ENCODE results near the gene NT5C1A. TPM values are rescaled to one million over a fixed set of nuclear protein-coding genes. Genes with fewer than 3 reads are reported as not detected.

Gene NT5C1A
- total and polyA plus RNA-seq, 2 donors (not counting 1 experiment from before 2014, with no cell fraction given) = not detected

DNA sequence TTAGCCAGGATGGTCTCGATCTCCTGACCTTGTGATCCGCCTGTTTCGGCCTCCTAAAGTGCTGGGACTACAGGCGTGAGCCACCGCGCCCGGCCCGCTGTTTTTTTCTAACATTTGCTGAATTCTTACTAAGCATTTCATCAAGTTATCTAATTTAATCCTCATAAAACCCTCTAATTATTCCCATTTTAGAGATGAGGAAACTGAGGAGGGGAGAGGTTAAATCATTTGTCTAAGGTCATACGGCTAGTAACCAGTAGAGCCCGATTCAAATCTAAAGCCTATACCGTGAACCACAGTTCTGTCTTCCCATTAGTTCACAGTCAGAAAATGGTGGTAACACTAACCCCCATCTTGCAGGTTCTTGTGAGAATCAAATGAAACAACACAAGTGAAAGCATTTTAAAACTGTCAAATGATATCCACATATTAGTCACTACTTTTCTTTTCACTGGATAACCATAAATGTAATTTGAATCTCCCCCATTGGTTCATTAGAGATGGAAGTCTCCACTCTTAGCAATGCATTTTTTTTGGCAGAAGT, 43.0 kb downstream of the NT5C1A start:
- DNase-seq (no peak), ATAC-seq (ENCODE audit: low read depth) (no peak)
- Histone ChIP-seq H2AFZ (ENCODE audit: insufficient read depth, low read depth, low read length, poor library complexity, severe bottlenecking) (no peak overlapping the region), H3K4me3 (ENCODE audit: control extremely low read depth in 1 of 5, extremely low read depth in 1 of 5, insufficient read depth in 1 of 5, low read depth in 2 of 5, low read length in 4 of 5) (no peak overlapping the region), H3K9ac (ENCODE audit: low read length) (no peak overlapping the region), H3K4me2 (replicated peaks; ENCODE audit: low read depth, low read length, poor library complexity, severe bottlenecking) (no peak overlapping the region), H3K79me2 (ENCODE audit: control insufficient read depth, insufficient read depth, low read length) (no peaks in the 10 kb centered on the region), H3K36me3 (replicated peaks in 1 of 2; ENCODE audit: control extremely low read depth in 1 of 2, control insufficient read depth in 1 of 2, extremely low read depth in 1 of 2, insufficient read depth in 2 of 2, low read length in 1 of 2) (no peaks in the 10 kb centered on the region), H3K27me3 (replicated peaks in 1 of 4; ENCODE audit: control extremely low read depth in 1 of 4, control insufficient read depth in 3 of 4, insufficient read depth in 4 of 4, low read length in 3 of 4) (peaks cover 0 to 8% (median 0%) of the 10 kb centered on the region in 4 experiments), H4K20me1 (ENCODE audit: control insufficient read depth, insufficient read depth, low read length, poor library complexity, severe bottlenecking) (no peaks in the 10 kb centered on the region), H3K27ac (ENCODE audit: low read length in 2 of 2) (no peak overlapping the region), H3K4me1 (ENCODE audit: control insufficient read depth in 2 of 2, insufficient read depth in 2 of 2, low read length in 2 of 2) (no peaks in the 10 kb centered on the region), H3K9me3 (ENCODE audit: control extremely low read depth in 1 of 3, control insufficient read depth in 2 of 3, insufficient read depth in 1 of 3, low read length in 2 of 3) (no peaks in the 10 kb centered on the region)
- Mint-ChIP-seq H3K4me1 (no peaks in the 10 kb centered on the region), H3K27ac (no peak overlapping the region), H3K9me3 (ENCODE audit: insufficient read depth) (no peaks in the 10 kb centered on the region), H3K27me3 (peaks cover 23% of the 10 kb centered on the region), H3K4me3 (no peak overlapping the region)
- intact Hi-C loops (cut with micrococcal nuclease) = no loop called here
- TF ChIP-seq, protein P1, sequence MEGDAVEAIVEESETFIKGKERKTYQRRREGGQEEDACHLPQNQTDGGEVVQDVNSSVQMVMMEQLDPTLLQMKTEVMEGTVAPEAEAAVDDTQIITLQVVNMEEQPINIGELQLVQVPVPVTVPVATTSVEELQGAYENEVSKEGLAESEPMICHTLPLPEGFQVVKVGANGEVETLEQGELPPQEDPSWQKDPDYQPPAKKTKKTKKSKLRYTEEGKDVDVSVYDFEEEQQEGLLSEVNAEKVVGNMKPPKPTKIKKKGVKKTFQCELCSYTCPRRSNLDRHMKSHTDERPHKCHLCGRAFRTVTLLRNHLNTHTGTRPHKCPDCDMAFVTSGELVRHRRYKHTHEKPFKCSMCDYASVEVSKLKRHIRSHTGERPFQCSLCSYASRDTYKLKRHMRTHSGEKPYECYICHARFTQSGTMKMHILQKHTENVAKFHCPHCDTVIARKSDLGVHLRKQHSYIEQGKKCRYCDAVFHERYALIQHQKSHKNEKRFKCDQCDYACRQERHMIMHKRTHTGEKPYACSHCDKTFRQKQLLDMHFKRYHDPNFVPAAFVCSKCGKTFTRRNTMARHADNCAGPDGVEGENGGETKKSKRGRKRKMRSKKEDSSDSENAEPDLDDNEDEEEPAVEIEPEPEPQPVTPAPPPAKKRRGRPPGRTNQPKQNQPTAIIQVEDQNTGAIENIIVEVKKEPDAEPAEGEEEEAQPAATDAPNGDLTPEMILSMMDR (IDR thresholded peaks at IDR 0.05) = no peak
- TF ChIP-seq EZH2 (IDR thresholded peaks at IDR 0.05; ENCODE audit: borderline replicate concordance, insufficient read depth, low read depth, low read length, poor library complexity, severe bottlenecking) = no peak
- ChIA-PET POLR2A (no interaction called here), CTCF (interaction anchor here (1.0 kb wide), 1 partner anchor 18 kb away, joined by 4 read pairs; no protein-coding TSS in a partner anchor)
- 67% methylated on average over 3 of the region's 11 CpGs for WGBS (ENCODE audit: insufficient coverage)

DNA sequence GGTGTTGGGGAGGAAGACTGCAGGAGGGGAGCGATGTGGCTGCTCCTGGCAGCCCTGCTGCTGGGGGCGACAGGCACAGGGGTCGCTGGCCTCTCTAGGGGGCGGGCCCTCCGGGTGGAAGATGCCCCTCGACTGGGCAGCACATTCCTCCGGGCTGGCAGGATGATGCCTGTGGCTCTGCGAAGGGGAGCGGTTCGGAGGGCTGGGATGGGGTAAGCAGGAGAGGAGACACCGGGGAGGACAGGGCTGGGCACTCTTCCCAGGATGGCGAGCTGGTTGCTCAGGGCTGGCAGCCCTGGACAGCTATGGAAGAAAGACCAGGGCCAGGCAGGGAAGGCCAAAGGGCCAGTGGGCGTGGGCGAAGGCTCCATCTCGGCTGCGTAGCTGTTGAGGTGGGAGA, 45.3 kb downstream of the NT5C1A start:
- CTCF ChIA-PET = interaction anchor here (0.7 kb wide), 1 partner anchor 9 kb away, joined by 3 read pairs; no protein-coding TSS in a partner anchor

More for the DNA sequence above, 45.3 kb downstream of the NT5C1A start:
- Mint-ChIP-seq H3K4me3 (no peak overlapping the region), H3K27me3 (peaks cover 27% of the 10 kb centered on the region), H3K9me3 (ENCODE audit: insufficient read depth) (no peaks in the 10 kb centered on the region), H3K27ac (no peak overlapping the region), H3K4me1 (no peaks in the 10 kb centered on the region)
- Histone ChIP-seq H2AFZ (ENCODE audit: insufficient read depth, low read depth, low read length, poor library complexity, severe bottlenecking) (no peak overlapping the region), H3K27me3 (replicated peaks in 1 of 4; ENCODE audit: control extremely low read depth in 1 of 4, control insufficient read depth in 3 of 4, insufficient read depth in 4 of 4, low read length in 3 of 4) (peaks cover 0 to 8% (median 0%) of the 10 kb centered on the region in 4 experiments), H3K9me3 (ENCODE audit: control extremely low read depth in 1 of 3, control insufficient read depth in 2 of 3, insufficient read depth in 1 of 3, low read length in 2 of 3) (no peaks in the 10 kb centered on the region), H3K4me1 (ENCODE audit: control insufficient read depth in 2 of 2, insufficient read depth in 2 of 2, low read length in 2 of 2) (no peaks in the 10 kb centered on the region), H3K79me2 (ENCODE audit: control insufficient read depth, insufficient read depth, low read length) (no peaks in the 10 kb centered on the region), H3K9ac (ENCODE audit: low read length) (no peak overlapping the region), H4K20me1 (ENCODE audit: control insufficient read depth, insufficient read depth, low read length, poor library complexity, severe bottlenecking) (no peaks in the 10 kb centered on the region), H3K4me3 (ENCODE audit: control extremely low read depth in 1 of 5, extremely low read depth in 1 of 5, insufficient read depth in 1 of 5, low read depth in 2 of 5, low read length in 4 of 5) (no peak overlapping the region), H3K4me2 (replicated peaks; ENCODE audit: low read depth, low read length, poor library complexity, severe bottlenecking) (no peak overlapping the region), H3K27ac (ENCODE audit: low read length in 2 of 2) (no peak overlapping the region), H3K36me3 (replicated peaks in 1 of 2; ENCODE audit: control extremely low read depth in 1 of 2, control insufficient read depth in 1 of 2, extremely low read depth in 1 of 2, insufficient read depth in 2 of 2, low read length in 1 of 2) (no peaks in the 10 kb centered on the region)
- POLR2A ChIA-PET = no interaction called here
- TF ChIP-seq EZH2 (IDR thresholded peaks at IDR 0.05; ENCODE audit: borderline replicate concordance, insufficient read depth, low read depth, low read length, poor library complexity, severe bottlenecking) = no peak
- TF ChIP-seq, protein P1 (IDR thresholded peaks at IDR 0.05) = no peak
- 96% methylated on average over 16 of the region's 16 CpGs for WGBS (ENCODE audit: insufficient coverage)
- no peak for ATAC-seq (ENCODE audit: low read depth)
- intact Hi-C loops (cut with micrococcal nuclease) = no loop called here
- DNase-seq = no peak
